Measurements from ENCODE around the gene TEX14.
"Not testable (repeated sequence)": the region's sequence is repeated elsewhere in the genome, so short reads cannot be mapped to it uniquely, and the experiment has no call there.

TEX14 gene

GRCh38 chr17:58690033-58690432, 1.8 kb downstream of the TEX14 start:
- not testable (repeated sequence) for DNase-seq

DNA sequence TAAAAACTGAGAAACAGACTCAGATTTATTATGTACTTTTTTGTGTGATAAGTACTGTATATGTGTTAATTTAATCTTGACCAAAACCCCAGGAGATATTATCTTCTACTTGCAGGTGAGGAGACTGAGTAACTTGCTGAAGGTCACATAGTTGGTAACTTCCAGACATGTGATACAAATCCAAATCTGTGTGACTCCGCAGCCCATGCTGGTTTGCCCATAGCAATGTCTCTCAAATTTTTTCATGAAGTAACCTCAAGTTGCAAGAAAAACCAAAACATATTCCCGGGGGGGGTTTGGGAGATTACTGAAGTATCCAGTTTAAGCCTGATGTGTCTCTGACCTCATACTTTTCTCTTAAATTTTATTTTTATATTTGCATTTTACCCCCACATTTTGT, 3.3 kb downstream of the TEX14 start:
- DNase-seq, result no peak

GRCh38 chr17:58686980-58687379, 4.9 kb downstream of the TEX14 start:
- no peak for DNase-seq

DNA sequence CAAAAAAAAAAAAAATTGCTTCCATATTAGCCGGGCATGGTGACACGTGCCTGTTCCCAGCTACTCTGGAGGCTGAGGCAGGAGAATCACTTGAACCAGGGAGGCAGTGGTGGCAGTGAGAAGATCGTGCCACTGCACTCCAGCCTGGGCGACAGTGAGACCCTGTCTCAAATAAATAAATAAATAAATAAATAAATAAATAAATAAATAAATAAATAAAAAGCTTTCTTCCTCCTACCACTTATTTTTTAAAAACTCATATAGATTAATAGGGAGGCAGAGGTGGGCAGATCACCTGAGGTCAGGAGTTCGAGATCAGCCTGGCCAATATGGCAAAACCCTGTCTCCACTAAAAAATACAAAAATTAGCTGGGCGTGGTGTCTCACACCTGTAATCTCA, 7.4 kb downstream of the TEX14 start:
- DNase-seq, result not testable (repeated sequence)

DNA sequence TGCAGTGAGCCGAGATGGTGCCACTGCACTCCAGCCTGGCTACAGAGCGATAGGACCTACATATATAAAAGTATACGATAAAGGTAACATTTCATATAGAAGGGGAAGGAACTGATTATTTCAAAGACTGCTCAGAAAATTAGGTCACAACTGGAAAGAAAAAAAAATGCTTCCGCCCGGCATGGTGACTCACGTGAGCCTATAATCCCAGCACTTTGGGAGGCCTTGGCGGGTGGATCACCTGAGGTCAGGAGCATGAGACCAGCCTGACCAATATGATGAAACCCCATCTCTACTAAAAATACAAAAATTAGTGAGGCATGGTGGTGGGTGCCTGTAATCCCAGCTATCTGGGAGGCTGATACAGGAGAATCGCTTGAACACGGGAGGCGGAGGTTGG, 7.8 kb downstream of the TEX14 start:
- no peak for DNase-seq

DNA sequence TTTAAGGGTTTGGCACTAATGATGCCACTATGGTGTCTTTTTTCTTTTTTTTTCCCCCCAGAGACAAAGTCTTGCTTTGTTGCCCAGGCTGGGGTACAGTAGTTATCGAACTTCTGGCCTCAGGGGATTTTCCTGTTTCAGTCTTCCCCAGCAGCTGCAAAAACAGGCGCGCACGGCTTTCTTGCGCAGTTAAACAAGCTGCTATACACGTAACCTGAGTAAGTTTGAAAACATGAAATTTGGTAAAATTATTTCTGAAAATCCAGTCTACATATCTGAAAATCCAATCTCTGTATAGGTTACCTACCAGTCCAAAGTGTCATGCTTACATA, 11.8 kb downstream of the TEX14 start:
- no peak for DNase-seq

DNA sequence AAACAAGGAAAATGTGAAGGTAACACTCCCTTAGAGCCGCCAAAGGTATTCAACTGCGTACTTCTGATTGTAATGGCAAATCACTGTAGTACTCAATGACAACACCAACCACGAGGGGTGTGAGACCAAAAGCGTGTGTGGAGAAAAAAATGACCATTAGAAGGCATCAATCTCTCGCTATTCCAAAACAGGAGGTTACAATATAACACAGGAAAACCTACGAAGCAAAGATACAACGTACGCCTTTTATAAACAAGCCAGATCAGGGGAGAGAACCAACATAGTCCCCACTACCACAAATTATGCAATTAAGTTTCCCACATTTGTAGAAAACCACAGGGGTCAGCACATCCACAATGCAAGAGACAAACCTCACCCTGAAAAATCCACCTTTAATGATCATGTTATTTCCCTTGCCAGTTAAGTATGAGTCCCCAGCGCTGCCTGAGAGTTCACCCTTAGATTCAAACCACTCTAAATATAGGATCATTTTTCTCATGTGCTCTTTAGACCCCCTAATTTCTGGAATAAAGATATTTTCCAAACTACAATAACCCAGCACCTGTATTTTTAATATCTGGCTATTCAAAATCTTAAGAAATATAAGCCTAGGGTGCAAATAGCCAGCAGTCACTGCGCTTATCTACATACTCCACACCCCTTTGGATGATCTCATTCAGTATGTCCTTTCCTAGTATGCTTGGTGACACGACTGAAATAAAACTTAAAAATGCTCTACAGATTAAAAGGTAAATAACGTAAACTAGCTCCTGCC, 12.4 kb downstream of the TEX14 start:
- DNase-seq, result no peak

DNA sequence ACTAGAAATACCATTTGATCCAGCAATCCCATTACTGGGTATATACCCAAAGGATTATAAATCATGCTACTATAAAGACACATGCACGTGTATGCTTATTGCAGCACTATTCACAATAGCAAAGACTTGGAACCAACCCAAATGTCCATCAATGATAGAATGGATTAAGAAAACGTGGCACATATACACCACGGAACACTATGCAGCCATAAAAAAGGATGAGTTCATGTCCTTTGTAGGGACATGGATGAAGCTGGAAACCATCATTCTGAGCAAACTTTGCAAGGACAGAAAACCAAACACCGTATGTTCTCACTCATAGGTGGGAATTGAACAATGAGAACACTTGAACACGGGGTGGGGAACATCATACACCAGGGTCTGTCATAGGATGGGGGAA, 13.6 kb downstream of the TEX14 start:
- not testable (repeated sequence) for DNase-seq

DNA sequence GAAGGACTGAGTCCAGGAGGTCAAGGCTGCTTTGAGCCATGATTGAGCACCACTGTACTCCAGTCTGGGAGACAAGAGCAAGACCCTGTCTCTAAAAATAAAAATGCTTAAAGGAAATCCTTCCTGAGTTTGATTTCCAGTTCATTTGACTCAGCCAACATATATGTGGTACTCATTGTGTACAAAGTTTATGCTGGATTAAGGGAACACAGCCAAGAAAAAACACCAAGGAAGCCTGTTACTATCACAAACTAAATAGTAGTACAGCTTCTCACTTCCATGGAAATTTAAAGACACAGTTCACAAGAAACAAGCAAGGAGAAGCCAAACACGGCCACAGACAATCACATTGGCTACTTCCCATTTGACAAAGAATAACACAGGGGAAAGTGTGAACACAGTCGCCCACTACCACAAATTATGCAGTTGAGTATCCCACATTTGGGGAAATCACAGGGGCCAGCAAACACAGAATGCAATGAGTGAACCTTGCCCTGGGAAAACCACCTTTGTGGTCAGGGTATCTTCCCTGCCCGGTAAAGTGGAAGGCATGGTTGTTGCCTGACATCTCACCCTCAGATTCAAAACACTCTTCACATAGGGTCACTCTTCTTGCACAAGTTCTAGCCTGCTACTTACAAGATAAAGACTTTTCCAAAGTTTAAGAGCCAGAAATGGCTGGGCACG, 14.5 kb downstream of the TEX14 start:
- DNase-seq, result no peak

- DNase-seq, result no peak
These were observed 19.9 kb downstream of the TEX14 start for GRCh38 chr17:58671969-58672368.

GRCh38 chr17:58669853-58670252, 22.0 kb downstream of the TEX14 start:
- DNase-seq, result no peak

DNA sequence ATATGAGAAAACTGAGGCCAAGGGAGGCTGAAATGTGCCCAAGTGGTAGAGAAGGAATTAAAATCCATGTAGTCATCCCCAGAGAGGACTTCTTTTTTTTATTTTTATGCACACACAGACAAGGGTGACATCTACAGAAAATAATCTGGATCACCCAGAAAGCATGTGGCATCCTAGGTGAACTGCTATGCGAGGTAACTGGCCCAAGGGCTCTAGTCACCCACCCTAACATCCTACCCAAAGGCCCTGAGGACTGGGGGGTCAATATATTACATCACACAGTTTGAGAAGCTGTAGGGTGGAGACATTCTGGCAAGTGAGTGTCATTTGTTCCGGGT, 23.3 kb downstream of the TEX14 start:
- DNase-seq, result no peak

DNA sequence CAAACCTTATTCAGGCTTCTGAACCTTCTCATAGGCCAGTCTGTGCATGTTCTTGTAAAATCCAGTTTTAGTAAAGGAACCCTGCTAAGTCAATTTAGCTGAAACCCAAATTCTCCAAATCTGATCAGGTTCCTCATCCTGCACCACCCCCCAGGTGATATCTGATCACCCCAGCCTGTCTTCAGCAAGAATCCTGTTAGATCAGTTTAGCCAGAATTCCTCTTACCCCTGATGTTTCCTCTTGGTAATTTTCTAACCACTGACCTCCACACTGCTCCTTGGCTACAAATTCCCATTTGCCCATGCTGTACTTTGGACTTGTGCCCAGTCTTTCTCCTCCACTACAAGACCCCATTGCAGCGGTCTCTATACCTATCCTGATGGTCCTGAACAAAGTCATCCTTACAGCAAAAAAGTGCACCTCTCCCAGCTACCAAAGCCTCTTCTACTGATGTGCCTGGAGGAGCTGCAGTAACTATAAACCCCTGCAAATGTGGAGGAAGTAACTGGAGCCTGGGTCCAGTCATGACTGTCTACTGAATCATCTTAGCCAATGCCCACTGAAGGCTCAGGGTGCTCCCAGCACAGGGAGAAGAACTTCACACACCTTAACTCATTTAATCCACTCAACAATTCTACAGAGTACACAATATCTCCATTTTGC, 23.8 kb downstream of the TEX14 start:
- DNase-seq, result no peak

- peak; percentile 60 for DNase-seq
These were observed 25.0 kb downstream of the TEX14 start for GRCh38 chr17:58666858-58667267.

DNA sequence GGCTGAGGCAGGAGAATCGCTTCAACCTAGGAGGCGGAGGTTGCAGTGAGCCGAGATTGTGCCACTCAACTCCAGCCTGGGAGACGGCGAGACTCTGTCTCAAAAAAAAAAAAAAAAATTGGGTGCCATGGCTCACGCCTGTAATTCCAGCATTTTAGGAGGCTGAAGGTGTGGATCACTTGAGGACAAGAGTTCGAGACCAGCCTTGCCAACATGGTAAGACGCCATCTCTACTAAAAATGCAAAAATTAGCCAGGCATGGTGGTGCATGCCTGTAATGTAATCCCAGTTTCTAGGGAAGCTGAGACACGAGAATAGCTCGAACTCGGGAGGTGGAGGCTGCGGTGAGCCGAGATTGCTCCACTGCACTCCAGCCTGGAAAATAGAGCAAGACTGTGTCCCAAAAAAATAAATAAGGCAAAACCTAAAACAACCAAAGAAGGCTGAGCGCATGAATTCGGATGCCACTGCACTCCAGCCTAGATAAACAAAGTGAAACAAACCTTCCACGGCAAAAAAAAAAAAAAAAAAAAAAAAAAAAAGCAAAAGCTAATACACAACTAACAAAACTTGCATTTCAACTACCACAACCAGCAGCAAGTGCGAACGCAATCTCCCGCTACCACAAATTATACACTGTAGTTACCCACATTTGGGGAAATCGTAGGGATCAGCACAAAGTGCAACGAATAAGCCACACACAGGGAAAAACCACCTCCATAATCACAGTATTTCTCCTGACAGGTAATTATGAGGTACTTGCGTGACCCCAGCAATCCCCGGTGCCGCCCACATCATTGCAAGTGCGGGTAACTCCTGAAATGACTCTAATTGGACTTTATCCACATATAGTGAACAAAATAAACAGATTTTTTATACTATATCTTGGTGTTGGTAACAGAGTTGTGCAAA, 25.6 kb downstream of the TEX14 start:
- DNase-seq, result peak; percentile 60

DNA sequence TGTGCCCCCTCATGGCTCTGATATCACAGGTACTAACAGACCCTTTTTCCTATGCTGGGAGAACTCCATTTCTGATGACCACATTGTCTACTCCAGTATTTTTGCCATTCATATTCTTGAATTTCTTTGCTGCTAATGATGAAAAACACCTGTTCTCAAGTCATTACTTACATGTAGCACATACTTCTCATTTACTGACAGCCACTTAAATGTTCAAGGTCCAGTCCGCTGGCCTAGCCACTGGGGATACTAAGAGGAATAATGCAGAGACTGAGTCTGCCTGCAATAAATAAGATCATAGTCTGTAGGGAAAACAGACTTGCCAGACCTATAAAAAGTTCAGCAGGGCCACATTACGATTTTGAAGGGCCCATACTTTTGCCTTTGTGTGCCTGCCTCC, 27.5 kb downstream of the TEX14 start:
- no peak for DNase-seq

DNA sequence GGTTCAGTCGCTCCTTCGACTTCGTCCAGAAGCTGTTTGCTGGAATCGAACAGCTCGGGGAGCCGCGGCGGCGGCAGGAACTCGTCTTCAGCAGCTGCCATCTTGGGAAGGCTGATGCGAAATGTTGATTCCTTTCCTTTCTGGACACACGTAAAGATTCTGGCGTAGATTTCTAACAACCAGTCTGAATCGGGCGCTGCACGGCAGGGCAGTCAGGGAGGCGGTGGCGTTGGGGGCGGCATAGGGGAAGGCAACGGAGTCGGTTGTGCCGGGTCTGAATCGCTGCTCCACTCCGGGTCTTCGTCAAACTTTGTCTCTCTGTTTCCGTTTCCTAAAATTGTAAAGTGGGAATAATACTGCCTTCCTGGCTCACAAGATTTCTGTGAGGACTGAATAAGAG, 30.3 kb downstream of the TEX14 start:
- DNase-seq, result no peak

GRCh38 chr17:58660621-58661020, 31.2 kb downstream of the TEX14 start:
- no peak for DNase-seq

DNA sequence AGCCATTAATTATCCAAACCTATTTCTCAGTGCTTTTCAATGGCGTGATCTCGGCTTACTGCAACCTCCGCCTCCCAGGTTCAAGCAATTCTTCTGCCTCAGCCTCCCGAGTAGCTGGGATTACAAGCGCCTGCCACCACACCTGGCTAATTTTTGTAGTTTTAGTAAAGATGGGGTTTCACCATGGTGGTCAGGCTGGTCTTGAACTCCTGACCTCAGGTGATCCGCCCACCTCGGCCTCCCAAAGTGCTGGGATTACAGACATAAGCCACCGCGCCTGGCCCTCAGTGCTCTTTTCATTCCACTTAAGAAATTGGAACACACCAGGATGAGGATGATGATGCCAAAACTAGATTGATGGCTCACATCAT, 32.1 kb downstream of the TEX14 start:
- DNase-seq, result not testable (repeated sequence)

DNA sequence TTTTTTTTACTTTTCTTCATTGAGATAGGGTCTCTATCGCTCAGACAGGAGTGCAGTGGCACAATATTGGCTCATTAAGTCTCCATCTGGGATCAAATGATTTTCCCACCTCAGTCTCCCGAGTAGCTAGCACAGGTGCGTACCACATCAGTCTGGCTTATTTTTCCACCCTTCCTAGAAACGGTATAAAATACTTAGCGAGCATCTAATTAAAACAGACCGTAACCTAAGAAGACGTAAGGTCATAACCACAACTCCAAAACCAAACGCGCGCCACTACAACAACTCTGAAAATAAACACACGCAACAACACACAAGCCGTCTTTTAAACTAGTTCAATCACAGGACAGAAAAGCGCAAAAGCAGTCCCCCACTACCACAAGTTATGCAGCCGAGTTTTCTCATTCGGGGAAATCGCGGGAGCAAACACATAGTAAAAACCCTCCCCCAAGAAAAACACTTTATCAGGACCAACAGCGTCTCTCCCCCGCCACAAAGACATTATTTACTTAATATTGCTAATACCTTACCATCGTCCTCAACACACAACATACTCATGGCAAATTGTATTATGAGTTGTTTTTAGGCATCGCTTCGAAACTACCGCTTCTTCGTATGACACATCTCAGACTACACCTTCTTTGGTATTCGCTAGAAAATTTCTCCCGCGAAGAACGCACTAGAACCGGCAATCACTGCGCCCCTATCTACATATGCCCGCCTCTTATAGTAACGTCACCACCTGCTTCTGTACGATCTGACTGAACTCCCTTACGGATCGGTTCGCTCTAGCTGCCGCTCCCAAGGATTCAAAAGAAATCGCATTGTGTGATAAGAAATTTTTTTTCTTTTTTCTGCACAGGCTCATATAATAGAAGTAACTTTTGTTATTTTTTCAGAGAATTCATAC, 32.8 kb downstream of the TEX14 start:
- DNase-seq, result peak; percentile 95

DNA sequence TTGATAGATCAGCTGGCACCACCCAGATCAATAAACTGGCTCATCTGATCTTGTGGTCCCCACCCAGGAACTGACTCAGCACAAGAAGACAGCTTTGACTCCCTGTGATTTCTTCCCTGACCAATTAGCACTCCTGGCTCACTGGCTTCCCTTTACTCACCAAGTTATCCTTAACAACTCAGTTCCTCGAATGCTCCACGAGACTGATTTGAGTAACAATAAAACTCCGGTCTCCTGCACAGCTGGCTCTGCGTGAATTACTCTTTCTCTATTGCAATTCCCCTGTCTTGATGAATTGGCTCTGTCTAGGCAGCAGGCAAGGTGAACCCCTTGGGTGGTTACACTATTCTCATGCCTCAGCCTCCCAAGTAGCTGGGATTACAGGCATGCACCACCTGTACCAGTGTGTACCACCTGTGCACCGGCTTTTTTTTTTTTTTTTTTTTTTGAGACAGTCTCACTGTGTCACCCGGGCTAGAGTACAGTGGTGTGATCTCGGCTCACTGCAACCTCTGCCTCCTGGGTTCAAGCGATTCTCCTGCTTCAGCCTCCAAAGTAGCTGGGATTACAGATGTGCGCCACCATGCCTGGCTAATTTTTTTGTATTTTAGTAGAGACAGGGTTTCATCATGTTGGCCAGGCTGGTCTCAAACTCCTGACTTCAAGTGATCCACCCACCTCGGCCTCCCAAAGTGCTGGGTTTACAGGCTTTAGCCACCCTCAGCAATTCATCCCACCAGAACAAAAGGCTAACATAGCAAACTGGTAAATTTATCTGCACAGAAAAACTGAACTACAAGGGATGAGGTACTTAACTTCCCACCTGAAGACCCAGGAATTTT, 33.7 kb downstream of the TEX14 start:
- DNase-seq, result not testable (repeated sequence)

Measured in NCI-H510A treated with DMSO at 0.1 percent for 48 hours (cell line).